Tibial artery (tissue), 4 donors: ENCODE data around the gene LYPD6B.

Experiments used
- DNase-seq, 2 donors: peaks; one replicate each; pipeline ENCODE4 v3.0.0-alpha.2; 2019
- H3K27ac ChIP-seq, 2 donors: fragments of 200-600 bp; sonication (generic) in 1 of 2; 1 replicate in 1 of 2; 2 replicates in 1 of 2; pipeline ENCODE4 v1.5.1; 2018 to 2019; ENCODE audit warnings: mild to moderate bottlenecking in 1 of 2
- H3K27me3 ChIP-seq, 2 donors: fragments of 200-600 bp; sonication (generic) in 1 of 2; one replicate each; pipeline versions ENCODE4 v1.5.1 to v1.6.0; 2016 to 2019
- H3K36me3 ChIP-seq, 3 donors: fragments of 200-600 bp; sonication (generic) in 2 of 3; one replicate each; pipeline ENCODE4 v1.5.1; 2016 to 2019; ENCODE audit warnings: mild to moderate bottlenecking in 2 of 3
- H3K4me1 ChIP-seq, 4 donors: fragments of 200-600 bp; sonication (generic) in 2 of 4; 1 replicate in 3 of 4; 2 replicates in 1 of 4; pipeline ENCODE4 v1.5.1; 2016 to 2019
- H3K4me3 ChIP-seq, 2 donors: fragments of 200-600 bp; sonication (generic) in 1 of 2; 1 replicate in 1 of 2; 2 replicates in 1 of 2; pipeline ENCODE4 v1.5.1; 2018 to 2019; ENCODE audit warnings: mild to moderate bottlenecking in 2 of 2
- H3K9me3 ChIP-seq, 3 donors: fragments of 200-600 bp; sonication (generic) in 1 of 3; one replicate each; pipeline ENCODE4 v1.5.1; 2016 to 2019
- CTCF ChIP-seq, 2 experiments: fragments of 200-600 bp in 1 of 2; fragments of 450-650 bp in 1 of 2; IDR thresholded peaks; one replicate each; pipeline ENCODE4 v1.5.1; 2017 to 2019; ENCODE audit warnings: antibody characterized with exemption in 2 of 2, mild to moderate bottlenecking in 1 of 2, moderate library complexity in 1 of 2
- intact Hi-C: fragments of 100-400 bp; cut with DNase I; formaldehyde crosslinking; loops from one replicate; pipeline ENCODE4 v1.15.0; 2023; ENCODE audit warnings: low total_unique reads

LYPD6B gene

DNA sequence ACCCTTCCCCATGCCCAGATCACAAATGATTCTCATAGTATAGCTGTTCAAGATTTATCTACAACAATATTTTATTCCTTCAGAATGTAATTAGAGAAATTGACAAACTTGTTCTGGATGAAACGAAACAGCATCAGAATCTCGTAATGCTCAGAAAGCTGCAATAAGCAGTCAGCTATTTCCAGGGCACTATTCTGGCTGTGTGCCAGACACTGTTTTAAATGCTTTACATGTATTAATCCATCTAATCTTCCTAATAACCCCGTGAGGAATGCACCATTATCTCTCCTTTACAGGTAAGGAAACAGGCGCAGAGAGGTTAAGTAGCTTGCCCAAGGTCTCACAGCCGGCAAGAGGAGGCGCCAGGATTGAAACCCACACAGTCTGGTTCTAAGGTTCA, 10.1 kb upstream of the LYPD6B start:
- no peak for DNase-seq
- no peaks in the 10 kb centered on the region for H3K9me3 ChIP-seq
- no peaks in the 10 kb centered on the region for H3K36me3 ChIP-seq
- H3K4me1 ChIP-seq, result peaks cover 0 to 8% (median 0%) of the 10 kb centered on the region in 4 donors
- no peak for TF ChIP-seq CTCF (IDR thresholded peaks at IDR 0.05)
- H3K27me3 ChIP-seq, result peaks cover 0 to 18% of the 10 kb centered on the region in 2 donors
- intact Hi-C loops, result no loop called here
- no peak overlapping the region for H3K4me3 ChIP-seq
- no peak overlapping the region for H3K27ac ChIP-seq

DNA sequence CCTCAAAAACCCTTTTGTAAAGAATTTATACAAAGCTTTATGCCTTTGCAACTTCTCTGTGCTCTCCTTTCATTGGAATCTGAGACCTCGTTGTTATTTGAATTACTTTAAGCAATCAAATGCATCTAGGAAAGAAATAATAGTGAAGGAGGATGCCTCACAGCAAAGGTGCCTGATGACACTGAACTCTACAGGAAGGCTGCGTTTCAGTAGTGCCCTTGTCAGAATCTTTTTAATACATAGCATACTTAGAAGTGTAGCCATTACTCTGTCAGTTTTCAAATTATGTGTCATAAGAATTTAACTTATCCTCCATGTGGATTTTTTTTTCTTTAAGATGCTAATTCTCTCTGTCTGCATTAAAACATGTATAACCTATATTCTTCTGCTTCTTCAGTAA, 9.6 kb upstream of the LYPD6B start:
- intact Hi-C loops, result no loop called here

DNA sequence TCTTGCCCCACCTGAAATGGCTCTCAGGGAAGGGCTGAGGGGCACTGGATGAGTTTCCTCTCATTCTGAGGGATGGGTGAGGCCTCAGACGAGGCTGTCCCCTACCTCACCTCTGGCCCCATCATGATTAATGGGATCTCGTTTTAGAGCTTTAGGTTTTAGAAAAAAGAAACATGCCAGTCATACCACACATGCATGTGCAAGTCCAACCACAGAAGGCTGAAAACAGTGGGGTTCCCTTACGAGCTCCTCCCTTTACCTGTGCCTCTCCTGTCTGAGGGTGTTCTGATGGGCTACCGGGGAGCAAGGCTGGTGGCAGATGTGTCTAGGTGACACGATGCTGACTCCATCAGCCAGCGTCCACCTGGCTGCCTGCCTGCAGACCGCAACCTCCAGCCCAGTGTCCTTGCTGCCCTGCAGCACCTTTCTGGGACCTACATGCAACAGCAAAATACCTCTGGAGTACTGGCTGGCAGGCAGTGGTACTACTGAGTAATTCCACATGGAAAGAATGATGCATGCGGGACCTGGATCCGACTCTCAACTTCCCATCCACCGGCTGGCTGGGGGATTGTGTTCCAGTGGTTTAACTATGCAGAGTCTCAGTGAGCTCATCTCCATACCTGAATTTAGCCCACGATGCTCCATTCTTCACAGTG, 9.1 kb upstream of the LYPD6B start:
- no peaks in the 10 kb centered on the region for H3K36me3 ChIP-seq
- H3K27me3 ChIP-seq, result peaks cover 0 to 23% of the 10 kb centered on the region in 2 donors
- no peak overlapping the region for H3K4me3 ChIP-seq
- TF ChIP-seq CTCF (IDR thresholded peaks at IDR 0.05), result no peak
- H3K9me3 ChIP-seq, result no peaks in the 10 kb centered on the region
- H3K4me1 ChIP-seq, result no peaks in the 10 kb centered on the region
- no peak for DNase-seq
- intact Hi-C loops, result no loop called here
- no peak overlapping the region for H3K27ac ChIP-seq

More for the DNA sequence above, 9.6 kb upstream of the LYPD6B start:
- TF ChIP-seq CTCF (IDR thresholded peaks at IDR 0.05), result no peak
- no peaks in the 10 kb centered on the region for H3K36me3 ChIP-seq
- H3K9me3 ChIP-seq, result no peaks in the 10 kb centered on the region
- no peak overlapping the region for H3K4me3 ChIP-seq
- H3K27ac ChIP-seq, result no peak overlapping the region
- DNase-seq, result no peak
- H3K4me1 ChIP-seq, result peaks cover 0 to 3% (median 0%) of the 10 kb centered on the region in 4 donors
- peaks cover 0 to 22% of the 10 kb centered on the region in 2 donors for H3K27me3 ChIP-seq

DNA sequence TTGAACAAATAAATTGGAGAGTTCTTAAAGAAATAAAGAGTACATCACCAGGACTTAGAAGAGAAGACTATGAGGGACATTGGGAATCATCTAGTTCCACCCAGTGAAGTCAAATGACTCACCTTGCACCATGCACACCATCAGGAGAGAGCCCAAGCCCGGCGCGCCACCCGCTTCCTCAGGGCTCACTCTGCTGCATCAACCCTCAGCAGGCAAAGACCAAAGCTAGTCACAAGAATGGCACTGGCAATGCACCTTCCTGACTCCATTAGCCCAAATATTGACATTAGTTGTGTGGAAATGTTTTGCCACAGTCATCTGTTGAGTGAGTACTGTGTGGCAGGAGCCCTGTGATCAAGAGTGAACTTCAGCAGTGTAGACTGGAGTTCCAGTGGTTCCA, 7.1 kb upstream of the LYPD6B start:
- TF ChIP-seq CTCF (IDR thresholded peaks at IDR 0.05), result no peak
- DNase-seq, result no peak
- no peak overlapping the region for H3K27ac ChIP-seq
- no peaks in the 10 kb centered on the region for H3K9me3 ChIP-seq
- intact Hi-C loops, result no loop called here
- no peak overlapping the region for H3K4me3 ChIP-seq
- H3K36me3 ChIP-seq, result no peaks in the 10 kb centered on the region
- no peaks in the 10 kb centered on the region for H3K4me1 ChIP-seq
- peaks cover 0 to 34% of the 10 kb centered on the region in 2 donors for H3K27me3 ChIP-seq

- DNase-seq, result no peak
- intact Hi-C loops, result no loop called here
Observed at GRCh38 chr2:149033716-149034115, 4.8 kb upstream of the LYPD6B start.

More at GRCh38 chr2:149033716-149034115, 4.8 kb upstream of the LYPD6B start:
- Histone ChIP-seq H3K27ac (no peak overlapping the region), H3K9me3 (no peaks in the 10 kb centered on the region), H3K4me3 (no peak overlapping the region), H3K4me1 (peaks cover 0 to 6% (median 4%) of the 10 kb centered on the region in 4 donors), H3K27me3 (peaks cover 0 to 56% of the 10 kb centered on the region in 2 donors), H3K36me3 (no peaks in the 10 kb centered on the region)
- no peak for TF ChIP-seq CTCF (IDR thresholded peaks at IDR 0.05)
